Activated T-cell treated with anti-CD3 and anti-CD28 coated beads for 24 hours (primary cell): ENCODE data around the gene KRTAP1-4.
"Not testable (repeated sequence)": the region's sequence is repeated elsewhere in the genome, so short reads cannot be mapped to it uniquely, and the experiment has no call there.

ENCODE experiments used
- DNase-seq: peaks from one replicate; pipeline ENCODE4 v3.0.0-alpha.2; 2020; ENCODE audit warnings: low read depth

Gene KRTAP1-4

GRCh38 chr17:41029633-41030245 lies at the start of gene KRTAP1-4:
TSS of gene KRTAP1-4 (minus strand) at chr17:41030195. CDS start at chr17:41030078, 117 bp downstream.
- no peak for DNase-seq

GRCh38 chr17:41076788-41077187 lies 46.8 kb upstream of the KRTAP1-4 start:
- no peak for DNase-seq

GRCh38 chr17:41073676-41074075 lies 43.7 kb upstream of the KRTAP1-4 start:
- DNase-seq, result no peak

GRCh38 chr17:41071606-41072360 lies 41.8 kb upstream of the KRTAP1-4 start:
- no peak for DNase-seq

- DNase-seq, result no peak
Observed at GRCh38 chr17:41069031-41069430, 39.0 kb upstream of the KRTAP1-4 start.

- no peak for DNase-seq
Observed at GRCh38 chr17:41067281-41067680, 37.3 kb upstream of the KRTAP1-4 start.

- DNase-seq, result no peak
Observed at GRCh38 chr17:41065829-41066624, 36.0 kb upstream of the KRTAP1-4 start, which contains the start of gene KRTAP2-4. TSS of gene KRTAP2-4 (minus strand) at chr17:41065879. CDS start at chr17:41065845, 34 bp downstream.

GRCh38 chr17:41065016-41065689 lies 35.2 kb upstream of the KRTAP1-4 start:
- not testable (repeated sequence) for DNase-seq

GRCh38 chr17:41064301-41064700 lies 34.3 kb upstream of the KRTAP1-4 start:
- DNase-seq, result no peak

GRCh38 chr17:41063449-41063848 lies 33.5 kb upstream of the KRTAP1-4 start:
- DNase-seq, result no peak

- DNase-seq, result no peak
Observed at GRCh38 chr17:41061964-41062363, 32.0 kb upstream of the KRTAP1-4 start.

GRCh38 chr17:41060052-41060604 lies 30.1 kb upstream of the KRTAP1-4 start, which contains the start of gene KRTAP2-3:
TSS of gene KRTAP2-3 (minus strand) at chr17:41060114. CDS start at chr17:41060050, 64 bp downstream.
- no peak for DNase-seq

- DNase-seq, result not testable (repeated sequence)
Observed at GRCh38 chr17:41059276-41060051, 29.5 kb upstream of the KRTAP1-4 start.

- no peak for DNase-seq
Observed at GRCh38 chr17:41058741-41059140, 28.7 kb upstream of the KRTAP1-4 start.

- no peak for DNase-seq
Observed at GRCh38 chr17:41057547-41057946, 27.6 kb upstream of the KRTAP1-4 start.

- not testable (repeated sequence) for DNase-seq
Observed at GRCh38 chr17:41055130-41055529, 25.1 kb upstream of the KRTAP1-4 start, which contains the start of gene KRTAP2-2. TSS of gene KRTAP2-2 (minus strand) at chr17:41055230. CDS start at chr17:41055211, 19 bp downstream.

- DNase-seq, result not testable (repeated sequence)
Observed at GRCh38 chr17:41054556-41054955, 24.6 kb upstream of the KRTAP1-4 start.

GRCh38 chr17:41054025-41054424 lies 24.0 kb upstream of the KRTAP1-4 start:
- DNase-seq, result no peak

GRCh38 chr17:41052566-41052965 lies 22.6 kb upstream of the KRTAP1-4 start:
- no peak for DNase-seq

GRCh38 chr17:41049110-41049509 lies 19.1 kb upstream of the KRTAP1-4 start:
- DNase-seq, result no peak

GRCh38 chr17:41048441-41048840 lies 18.4 kb upstream of the KRTAP1-4 start:
- DNase-seq, result no peak
